ENCODE results near the gene NAA16.
"Not testable (repeated sequence)": the region's sequence is repeated elsewhere in the genome, so short reads cannot be mapped to it uniquely, and the experiment has no call there.

NAA16 gene

GRCh38 chr13:41352935-41353840, 42.1 kb downstream of the NAA16 start:
- H3F3A ChIP-seq (ENCODE audit: low read depth), result no peaks in the 10 kb centered on the region
- H2AFZ ChIP-seq (ENCODE audit: low read length), result no peak overlapping the region
- H3K79me2 ChIP-seq (ENCODE audit: insufficient read depth, low read length), result peaks cover 48% of the 10 kb centered on the region
- H4K20me1 ChIP-seq (ENCODE audit: insufficient read depth, low read length, poor library complexity, severe bottlenecking), result peaks cover 7% of the 10 kb centered on the region
- H3K4me2 ChIP-seq (ENCODE audit: low read depth, low read length, poor library complexity, severe bottlenecking), result no peak overlapping the region
- no peaks in the 10 kb centered on the region for H3K9me3 ChIP-seq (ENCODE audit: insufficient read depth, low read depth, low read length)
- TF ChIP-seq CTCF (conservative IDR thresholded peaks at IDR 0.05; ENCODE audit: low read length), result peak; percentile 93
- no peak for TF ChIP-seq EZH2phosphoT487 (IDR thresholded peaks at IDR 0.05; ENCODE audit: borderline replicate concordance)
- no peaks in the 10 kb centered on the region for H3K27me3 ChIP-seq (ENCODE audit: insufficient read depth, low read length, poor library complexity, severe bottlenecking)
- H3K9ac ChIP-seq (ENCODE audit: low read depth, low read length, poor library complexity, severe bottlenecking), result no peak overlapping the region
- H3K4me1 ChIP-seq (ENCODE audit: insufficient read depth, low read length, poor library complexity, severe bottlenecking), result peaks cover 23% of the 10 kb centered on the region
- H3K9me2 ChIP-seq (replicated peaks; ENCODE audit: low read depth, low read length), result no peaks in the 10 kb centered on the region
- no peak overlapping the region for H3K4me3 ChIP-seq (ENCODE audit: low read length, poor library complexity, severe bottlenecking)
- H3K36me3 ChIP-seq (ENCODE audit: insufficient read depth, low read length), result peaks cover 37% of the 10 kb centered on the region

- Histone ChIP-seq H3K36me3 (ENCODE audit: insufficient read depth, low read length) (peaks cover 41% of the 10 kb centered on the region), H3K4me2 (ENCODE audit: low read depth, low read length, poor library complexity, severe bottlenecking) (no peak overlapping the region), H3K4me3 (ENCODE audit: low read length, poor library complexity, severe bottlenecking) (no peak overlapping the region), H3K79me2 (ENCODE audit: insufficient read depth, low read length) (peaks cover 38% of the 10 kb centered on the region), H3K9ac (ENCODE audit: low read depth, low read length, poor library complexity, severe bottlenecking) (no peak overlapping the region), H2AFZ (ENCODE audit: low read length) (no peak overlapping the region), H4K20me1 (ENCODE audit: insufficient read depth, low read length, poor library complexity, severe bottlenecking) (peaks cover 7% of the 10 kb centered on the region), H3K9me3 (ENCODE audit: insufficient read depth, low read depth, low read length) (no peaks in the 10 kb centered on the region), H3K9me2 (replicated peaks; ENCODE audit: low read depth, low read length) (no peaks in the 10 kb centered on the region), H3K4me1 (ENCODE audit: insufficient read depth, low read length, poor library complexity, severe bottlenecking) (peaks cover 23% of the 10 kb centered on the region), H3K27me3 (ENCODE audit: insufficient read depth, low read length, poor library complexity, severe bottlenecking) (no peaks in the 10 kb centered on the region), H3F3A (ENCODE audit: low read depth) (no peaks in the 10 kb centered on the region)
- TF ChIP-seq EZH2phosphoT487 (IDR thresholded peaks at IDR 0.05; ENCODE audit: borderline replicate concordance) (no peak), CTCF (conservative IDR thresholded peaks at IDR 0.05; ENCODE audit: low read length) (no peak)
Observed at GRCh38 chr13:41354416-41354815, 43.3 kb downstream of the NAA16 start.

- peaks cover 49% of the 10 kb centered on the region for H3K36me3 ChIP-seq (ENCODE audit: insufficient read depth, low read length)
- peak overlapping the region; percentile 30 for H3K4me2 ChIP-seq (ENCODE audit: low read depth, low read length, poor library complexity, severe bottlenecking)
- H3K4me3 ChIP-seq (ENCODE audit: low read length, poor library complexity, severe bottlenecking), result not testable (repeated sequence)
Observed at GRCh38 chr13:41356385-41356648, 45.2 kb downstream of the NAA16 start.

GRCh38 chr13:41356786-41357185, 45.7 kb downstream of the NAA16 start:
- no peaks in the 10 kb centered on the region for H3F3A ChIP-seq (ENCODE audit: low read depth)
- TF ChIP-seq CTCF (conservative IDR thresholded peaks at IDR 0.05; ENCODE audit: low read length) (no peak), EZH2phosphoT487 (IDR thresholded peaks at IDR 0.05; ENCODE audit: borderline replicate concordance) (no peak)
- H3K4me1 ChIP-seq (ENCODE audit: insufficient read depth, low read length, poor library complexity, severe bottlenecking), result peaks cover 23% of the 10 kb centered on the region
- no peaks in the 10 kb centered on the region for H3K9me3 ChIP-seq (ENCODE audit: insufficient read depth, low read depth, low read length)
- no peaks in the 10 kb centered on the region for H3K27me3 ChIP-seq (ENCODE audit: insufficient read depth, low read length, poor library complexity, severe bottlenecking)
- no peak overlapping the region for H2AFZ ChIP-seq (ENCODE audit: low read length)
- H3K4me3 ChIP-seq (ENCODE audit: low read length, poor library complexity, severe bottlenecking), result no peak overlapping the region
- H3K9me2 ChIP-seq (replicated peaks; ENCODE audit: low read depth, low read length), result no peaks in the 10 kb centered on the region
- peaks cover 3% of the 10 kb centered on the region for H4K20me1 ChIP-seq (ENCODE audit: insufficient read depth, low read length, poor library complexity, severe bottlenecking)
- H3K9ac ChIP-seq (ENCODE audit: low read depth, low read length, poor library complexity, severe bottlenecking), result no peak overlapping the region
- H3K79me2 ChIP-seq (ENCODE audit: insufficient read depth, low read length), result peaks cover 21% of the 10 kb centered on the region; the same call in 1 of the 2 replicates
- peak overlapping the region; percentile 30 for H3K4me2 ChIP-seq (ENCODE audit: low read depth, low read length, poor library complexity, severe bottlenecking)
- H3K36me3 ChIP-seq (ENCODE audit: insufficient read depth, low read length), result peaks cover 54% of the 10 kb centered on the region

More at GRCh38 chr13:41356385-41356648, 45.2 kb downstream of the NAA16 start:
- H4K20me1 ChIP-seq (ENCODE audit: insufficient read depth, low read length, poor library complexity, severe bottlenecking); H3K9me2 ChIP-seq (replicated peaks; ENCODE audit: low read depth, low read length); H3K27me3 ChIP-seq (ENCODE audit: insufficient read depth, low read length, poor library complexity, severe bottlenecking); H3F3A ChIP-seq (ENCODE audit: low read depth); H3K9me3 ChIP-seq (ENCODE audit: insufficient read depth, low read depth, low read length); H2AFZ ChIP-seq (ENCODE audit: low read length): not testable (repeated sequence)
- peaks cover 23% of the 10 kb centered on the region for H3K4me1 ChIP-seq (ENCODE audit: insufficient read depth, low read length, poor library complexity, severe bottlenecking)
- peak overlapping the region; percentile 4 for H3K9ac ChIP-seq (ENCODE audit: low read depth, low read length, poor library complexity, severe bottlenecking)
- peaks cover 24% of the 10 kb centered on the region for H3K79me2 ChIP-seq (ENCODE audit: insufficient read depth, low read length)

All from Loucy (cell line).